GM18526 (cell line): ENCODE results near the gene ABL1.

Experiments
- POLR2A ChIP-seq: IDR thresholded peaks from 3 replicates; pipeline ENCODE4 v1.6.1; 2011; ENCODE audit not compliant: insufficient read length; ENCODE audit errors: extremely low read depth

Gene ABL1

DNA sequence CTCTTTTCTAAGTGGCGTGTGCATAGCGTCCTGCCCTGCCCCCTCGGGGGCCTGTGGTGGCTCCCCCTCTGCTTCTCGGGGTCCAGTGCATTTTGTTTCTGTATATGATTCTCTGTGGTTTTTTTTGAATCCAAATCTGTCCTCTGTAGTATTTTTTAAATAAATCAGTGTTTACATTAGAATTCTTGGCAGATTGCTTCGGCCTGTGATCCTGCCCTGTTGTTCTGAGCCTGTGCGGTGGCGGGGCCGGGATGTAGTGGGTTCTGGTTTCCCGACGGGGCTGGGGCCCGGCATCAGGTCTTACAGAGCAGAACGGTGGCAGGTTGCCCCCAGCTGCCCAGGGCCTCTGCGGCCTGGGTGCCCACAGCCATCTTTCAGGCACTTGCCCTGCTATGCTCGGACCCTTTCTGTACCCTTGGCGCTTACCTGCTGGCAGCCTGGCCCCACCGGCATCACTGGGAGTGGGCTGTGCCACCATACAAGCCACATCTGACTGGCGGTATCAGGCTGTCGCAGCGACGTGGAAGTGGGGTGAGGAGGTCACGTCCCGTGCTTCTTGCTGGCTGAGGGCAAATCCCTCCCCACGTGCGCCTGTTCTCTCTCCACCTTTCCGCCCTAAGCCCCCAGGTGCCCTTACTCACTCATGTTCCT is 52.6 kb downstream of the ABL1 start:
- TF ChIP-seq POLR2A: no peak

GRCh38 chr9:130888146-130888885 is 53.3 kb downstream of the ABL1 start:
- no peak for TF ChIP-seq POLR2A

DNA sequence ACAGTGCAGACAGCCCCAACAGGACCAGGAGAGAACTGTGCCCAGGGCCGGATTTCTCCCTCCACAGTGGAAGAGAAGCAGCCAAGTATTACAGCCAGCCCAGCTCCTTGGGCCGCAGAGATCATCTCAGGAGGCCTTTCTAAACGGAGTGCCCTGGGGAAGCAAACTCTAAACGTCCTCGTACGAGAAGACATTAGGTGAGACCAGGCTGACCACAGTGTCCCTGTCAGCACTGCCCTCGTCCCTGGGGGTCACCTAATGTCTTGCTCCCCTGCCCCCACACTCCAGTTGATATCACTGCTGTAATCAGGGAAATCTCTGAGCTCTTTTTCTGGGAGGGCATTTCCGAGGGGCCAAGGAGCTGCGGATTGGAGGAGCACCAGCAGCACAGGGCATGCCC is 55.1 kb downstream of the ABL1 start:
- no peak for TF ChIP-seq POLR2A

DNA sequence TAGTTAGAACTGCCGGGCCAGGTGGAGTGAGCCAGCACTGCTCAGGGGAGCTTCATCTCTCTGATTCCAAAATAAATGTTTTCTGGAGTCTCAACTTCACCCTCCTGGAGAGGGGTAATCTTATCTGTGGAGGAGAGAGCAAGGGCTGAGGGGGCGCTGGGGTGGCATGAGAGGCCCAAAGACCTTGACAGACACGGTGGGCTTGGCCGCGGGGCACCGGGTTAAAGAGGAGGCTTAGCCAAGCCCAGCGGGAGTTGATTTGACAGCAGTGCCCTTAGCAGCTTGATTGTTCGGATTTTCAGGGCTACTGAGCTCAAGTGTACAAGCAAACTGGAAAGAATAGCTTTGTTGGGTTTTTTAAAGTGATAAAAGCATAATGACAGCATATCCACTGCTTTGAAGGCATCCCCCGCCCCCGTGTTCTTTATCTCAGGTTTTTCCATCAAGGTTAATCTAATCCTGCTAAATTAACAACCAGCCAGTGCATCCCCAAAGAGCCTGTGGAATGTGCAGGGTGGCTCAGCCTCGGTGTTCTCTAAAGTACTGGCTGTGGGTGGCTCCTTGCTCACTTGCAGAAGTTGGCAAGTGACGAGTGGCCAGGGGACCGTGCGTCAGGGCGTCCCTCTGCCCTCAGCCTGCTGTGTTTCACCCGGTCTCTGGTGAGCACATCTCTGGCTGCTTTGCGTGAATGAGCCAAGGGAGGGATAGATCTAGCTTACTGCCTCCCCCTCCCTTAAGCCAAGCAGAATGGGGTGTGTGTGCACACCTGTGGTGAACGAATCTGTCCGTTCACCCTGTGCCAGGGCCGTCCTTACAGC is 56.0 kb downstream of the ABL1 start:
- TF ChIP-seq POLR2A: no peak

- no peak for TF ChIP-seq POLR2A
These were observed 56.8 kb downstream of the ABL1 start for GRCh38 chr9:130891688-130892476.

GRCh38 chr9:130892477-130893304 is 57.6 kb downstream of the ABL1 start:
- TF ChIP-seq POLR2A: no peak

GRCh38 chr9:130893341-130894101 is 58.5 kb downstream of the ABL1 start:
- no peak for TF ChIP-seq POLR2A

GRCh38 chr9:130894546-130894945 is 59.5 kb downstream of the ABL1 start:
- TF ChIP-seq POLR2A: no peak

DNA sequence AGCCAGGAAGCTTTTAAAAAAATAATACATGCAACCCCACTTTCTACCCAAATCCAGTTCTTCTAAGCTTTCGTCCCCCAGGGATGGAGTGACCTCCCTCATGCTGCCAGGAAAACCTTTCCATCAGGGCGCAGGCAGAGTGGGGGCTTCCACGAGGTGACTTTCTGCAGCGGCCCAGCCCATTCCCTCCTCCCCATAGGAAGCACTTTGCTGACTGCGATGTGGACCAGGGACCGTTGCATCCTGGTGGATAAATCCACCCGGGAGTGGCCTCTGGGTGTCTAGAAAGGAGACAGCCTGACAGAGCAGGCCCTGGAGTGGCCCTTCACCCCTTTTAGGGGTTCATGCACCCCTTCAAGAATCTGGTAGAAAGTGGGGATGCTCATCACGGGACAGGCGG is 60.0 kb downstream of the ABL1 start:
- no peak for TF ChIP-seq POLR2A

GRCh38 chr9:130895481-130896232 is 60.6 kb downstream of the ABL1 start:
- TF ChIP-seq POLR2A: no peak

GRCh38 chr9:130896233-130897014 is 61.4 kb downstream of the ABL1 start, which contains the start of gene QRFP:
TSS of gene QRFP (minus strand) at chr9:130896812. CDS start at chr9:130893838, 2,974 bp downstream.
- TF ChIP-seq POLR2A: no peak
